Neural progenitor cell (in vitro differentiated cells): ENCODE results near the gene ZC3H13. TPM values are rescaled to one million over a fixed set of nuclear protein-coding genes. Genes with fewer than 3 reads are reported as not detected.

Experiments used
- DNase-seq: peaks from one replicate; pipeline ENCODE4 v3.0.0-alpha.2; 2016; ENCODE audit warnings: low spot score
- H2AFZ ChIP-seq: fragments of 200-600 bp; sonication (generic); replicated peaks from 2 replicates; pipeline ENCODE4 v1.6.1; 2016; ENCODE audit warnings: antibody characterized with exemption
- H3F3A ChIP-seq: fragments of 200-600 bp; sonication (generic); 2 replicates; pipeline ENCODE4 v1.6.1; 2016; ENCODE audit warnings: antibody characterized with exemption, low read depth
- H3K27ac ChIP-seq: fragments of 200-600 bp; sonication (generic); 2 replicates; pipeline ENCODE4 v1.5.1; 2016; ENCODE audit warnings: mild to moderate bottlenecking
- H3K27me3 ChIP-seq: fragments of 200-600 bp; sonication (generic); 2 replicates; pipeline ENCODE4 v1.6.1; 2016; ENCODE audit warnings: mild to moderate bottlenecking, moderate library complexity
- H3K36me3 ChIP-seq: fragments of 200-600 bp; sonication (generic); 2 replicates; pipeline ENCODE4 v1.5.1; 2016
- H3K4me1 ChIP-seq: fragments of 200-600 bp; sonication (generic); 2 replicates; pipeline ENCODE4 v1.6.1; 2016; ENCODE audit warnings: mixed run types
- H3K4me2 ChIP-seq: fragments of 200-600 bp; sonication (generic); 2 replicates; pipeline ENCODE4 v1.6.1; 2016
- H3K4me3 ChIP-seq: fragments of 200-600 bp; sonication (generic); 2 replicates; pipeline ENCODE4 v1.5.1; 2016
- H3K79me2 ChIP-seq: fragments of 200-600 bp; sonication (generic); 2 replicates; pipeline ENCODE4 v1.6.1; 2016; ENCODE audit warnings: low read depth
- H3K9ac ChIP-seq: fragments of 200-600 bp; sonication (generic); 2 replicates; pipeline ENCODE4 v1.6.1; 2016
- H3K9me3 ChIP-seq: fragments of 200-600 bp; sonication (generic); 2 replicates; pipeline ENCODE4 v1.5.1; 2016; ENCODE audit warnings: low read depth
- H4K20me1 ChIP-seq: fragments of 200-600 bp; sonication (generic); 2 replicates; pipeline ENCODE4 v1.6.1; 2016; ENCODE audit warnings: low read depth
- H3K27ac Mint-ChIP-seq: 3 replicates; pipeline ENCODE4 v1.8.0; 2021; ENCODE audit warnings: mixed read lengths
- H3K27me3 Mint-ChIP-seq: 2 replicates; pipeline ENCODE4 v1.8.0; 2022; ENCODE audit warnings: low read depth, mild to moderate bottlenecking, inconsistent platforms, moderate library complexity, mixed read lengths; ENCODE audit not compliant: insufficient read depth
- H3K36me3 Mint-ChIP-seq: 3 replicates; pipeline ENCODE4 v1.8.0; 2021; ENCODE audit warnings: mixed read lengths
- H3K4me1 Mint-ChIP-seq: 3 replicates; pipeline ENCODE4 v1.8.0; 2021; ENCODE audit warnings: mixed read lengths
- H3K4me3 Mint-ChIP-seq: 3 replicates; pipeline ENCODE4 v1.8.0; 2021; ENCODE audit warnings: mild to moderate bottlenecking, moderate library complexity, mixed read lengths
- H3K9me3 Mint-ChIP-seq: 3 replicates; pipeline ENCODE4 v1.8.0; 2020; ENCODE audit warnings: mixed read lengths
- EZH2 ChIP-seq: fragments of 200-600 bp; sonication (generic); IDR thresholded peaks from 2 replicates; pipeline ENCODE4 v1.6.1; 2017; ENCODE audit warnings: antibody characterized with exemption, mild to moderate bottlenecking, moderate library complexity
- EZH2phosphoT487 ChIP-seq: fragments of 200-600 bp; sonication (generic); IDR thresholded peaks from 2 replicates; pipeline ENCODE4 v1.6.1; 2017; ENCODE audit warnings: antibody characterized with exemption
- total RNA-seq: library from RNA; depleted of rRNA; stranded (reverse); fragments of >200 nt; gene quantifications from 2 replicates; pipeline ENCODE4 v1.2.3, GENCODE V29; 2015; ENCODE audit warnings: low replicate concordance
- TF ChIP-seq, protein P1 (sequence below): fragments of 200-600 bp; sonication (generic); IDR thresholded peaks from 2 replicates; pipeline ENCODE4 v1.5.1; 2017; ENCODE audit warnings: antibody characterized with exemption, mild to moderate bottlenecking

The ZC3H13 gene
- total RNA-seq, 1 donor from 2014 or later, result 41.4 TPM

DNA sequence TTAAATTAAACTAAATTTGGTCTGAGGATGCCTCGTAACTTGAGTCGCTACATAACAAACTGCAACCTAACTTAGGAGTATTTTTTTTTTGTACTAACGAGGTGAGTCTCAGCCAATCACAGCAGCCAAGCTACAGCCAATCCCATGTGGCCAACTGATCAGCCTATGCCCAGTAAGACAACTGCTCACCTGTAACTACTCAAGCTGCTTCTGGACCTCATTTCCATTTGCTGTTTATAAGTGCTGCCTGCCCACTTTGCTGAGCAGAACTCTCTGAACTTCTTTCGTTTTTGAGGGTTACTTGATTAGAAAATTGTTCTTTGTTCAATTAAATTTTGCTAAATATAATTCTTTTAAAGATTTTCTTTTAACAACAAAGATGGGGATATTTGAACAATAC is 48.5 kb upstream of the ZC3H13 start:
- Histone ChIP-seq H3K9ac (no peak overlapping the region), H3K4me1 (no peaks in the 10 kb centered on the region), H4K20me1 (no peaks in the 10 kb centered on the region), H3K9me3 (no peaks in the 10 kb centered on the region), H3K27ac (no peak overlapping the region), H3F3A (no peaks in the 10 kb centered on the region), H3K79me2 (no peaks in the 10 kb centered on the region), H2AFZ (no peak overlapping the region), H3K27me3 (no peaks in the 10 kb centered on the region), H3K36me3 (no peaks in the 10 kb centered on the region), H3K4me2 (no peak overlapping the region), H3K4me3 (no peak overlapping the region)
- TF ChIP-seq, protein P1, sequence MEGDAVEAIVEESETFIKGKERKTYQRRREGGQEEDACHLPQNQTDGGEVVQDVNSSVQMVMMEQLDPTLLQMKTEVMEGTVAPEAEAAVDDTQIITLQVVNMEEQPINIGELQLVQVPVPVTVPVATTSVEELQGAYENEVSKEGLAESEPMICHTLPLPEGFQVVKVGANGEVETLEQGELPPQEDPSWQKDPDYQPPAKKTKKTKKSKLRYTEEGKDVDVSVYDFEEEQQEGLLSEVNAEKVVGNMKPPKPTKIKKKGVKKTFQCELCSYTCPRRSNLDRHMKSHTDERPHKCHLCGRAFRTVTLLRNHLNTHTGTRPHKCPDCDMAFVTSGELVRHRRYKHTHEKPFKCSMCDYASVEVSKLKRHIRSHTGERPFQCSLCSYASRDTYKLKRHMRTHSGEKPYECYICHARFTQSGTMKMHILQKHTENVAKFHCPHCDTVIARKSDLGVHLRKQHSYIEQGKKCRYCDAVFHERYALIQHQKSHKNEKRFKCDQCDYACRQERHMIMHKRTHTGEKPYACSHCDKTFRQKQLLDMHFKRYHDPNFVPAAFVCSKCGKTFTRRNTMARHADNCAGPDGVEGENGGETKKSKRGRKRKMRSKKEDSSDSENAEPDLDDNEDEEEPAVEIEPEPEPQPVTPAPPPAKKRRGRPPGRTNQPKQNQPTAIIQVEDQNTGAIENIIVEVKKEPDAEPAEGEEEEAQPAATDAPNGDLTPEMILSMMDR, result no peak
- TF ChIP-seq EZH2 (no peak), EZH2phosphoT487 (no peak)
- Mint-ChIP-seq H3K27me3 (no peaks in the 10 kb centered on the region), H3K9me3 (no peaks in the 10 kb centered on the region), H3K36me3 (no peaks in the 10 kb centered on the region), H3K4me3 (no peak overlapping the region), H3K4me1 (peaks cover 10% of the 10 kb centered on the region), H3K27ac (no peak overlapping the region)
- no peak for DNase-seq

DNA sequence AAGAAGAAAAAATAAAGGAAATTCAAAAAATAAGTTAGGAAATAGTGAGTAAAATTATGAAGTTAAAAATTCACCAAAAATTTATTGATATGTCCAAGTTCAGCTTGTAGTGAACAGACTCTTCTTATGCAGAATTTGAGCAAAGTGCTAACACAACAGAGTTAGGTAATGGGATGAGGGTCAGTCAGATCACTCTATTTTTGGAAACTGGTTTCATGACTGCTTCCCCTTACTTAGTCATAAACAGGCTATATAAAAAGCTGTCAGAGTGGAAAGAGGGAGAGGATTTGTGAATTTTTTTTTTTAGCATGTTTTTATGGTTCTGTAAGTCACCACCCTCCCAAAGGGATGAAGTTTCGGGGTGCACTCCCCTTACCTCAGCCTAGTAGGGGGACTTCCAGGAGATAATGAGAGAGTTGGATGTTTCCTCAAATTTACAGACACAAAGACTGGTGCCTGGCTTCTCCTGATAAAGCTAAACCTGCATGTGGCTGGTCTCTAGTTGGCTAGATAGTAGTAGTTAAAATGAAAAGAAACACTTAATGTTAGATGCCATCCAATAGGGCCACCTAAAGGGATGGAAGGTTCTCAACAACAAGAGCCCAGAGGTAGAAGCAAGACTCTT is 47.8 kb upstream of the ZC3H13 start:
- no peaks in the 10 kb centered on the region for H3K36me3 Mint-ChIP-seq

DNA sequence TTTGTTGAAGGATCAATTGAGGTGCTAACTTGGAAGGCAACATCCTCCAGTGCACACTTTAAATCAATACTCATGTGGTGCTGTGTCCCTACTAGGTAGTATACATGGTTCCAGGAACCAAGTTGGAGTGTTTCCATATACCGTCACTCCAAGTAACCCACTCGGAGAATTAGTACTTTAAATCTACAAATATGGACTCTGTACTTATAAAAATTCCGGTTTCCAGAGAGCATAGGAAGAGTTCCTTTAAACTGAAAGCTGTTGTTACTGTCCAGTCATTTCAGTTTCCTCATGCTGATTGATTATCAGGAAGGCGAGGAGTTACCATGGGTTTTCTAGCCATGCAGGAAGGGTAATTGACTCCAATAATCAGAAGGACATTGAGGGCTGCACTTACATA is 45.1 kb upstream of the ZC3H13 start:
- Histone ChIP-seq H3K4me1 (no peaks in the 10 kb centered on the region), H3K79me2 (no peaks in the 10 kb centered on the region), H3K27me3 (no peaks in the 10 kb centered on the region), H3K4me2 (no peak overlapping the region), H3K9me3 (no peaks in the 10 kb centered on the region), H3F3A (no peaks in the 10 kb centered on the region), H3K36me3 (no peaks in the 10 kb centered on the region), H2AFZ (no peak overlapping the region), H3K4me3 (no peak overlapping the region), H3K27ac (no peak overlapping the region), H3K9ac (no peak overlapping the region), H4K20me1 (no peaks in the 10 kb centered on the region)
- no peak for DNase-seq
- Mint-ChIP-seq H3K4me3 (no peak overlapping the region), H3K27ac (no peak overlapping the region), H3K27me3 (no peaks in the 10 kb centered on the region), H3K9me3 (no peaks in the 10 kb centered on the region), H3K4me1 (peaks cover 10% of the 10 kb centered on the region), H3K36me3 (no peaks in the 10 kb centered on the region)
- TF ChIP-seq EZH2 (no peak), EZH2phosphoT487 (no peak)
- TF ChIP-seq, protein P1, result no peak

More for the DNA sequence above, 47.8 kb upstream of the ZC3H13 start:
- Histone ChIP-seq H3K79me2 (no peaks in the 10 kb centered on the region), H3K27me3 (no peaks in the 10 kb centered on the region), H3K9ac (no peak overlapping the region), H3F3A (no peaks in the 10 kb centered on the region), H4K20me1 (no peaks in the 10 kb centered on the region), H2AFZ (no peak overlapping the region), H3K4me3 (no peak overlapping the region), H3K9me3 (no peaks in the 10 kb centered on the region), H3K4me1 (no peaks in the 10 kb centered on the region), H3K36me3 (no peaks in the 10 kb centered on the region), H3K4me2 (no peak overlapping the region), H3K27ac (no peak overlapping the region)
- H3K4me1 Mint-ChIP-seq, result peaks cover 10% of the 10 kb centered on the region
- DNase-seq, result no peak
- no peaks in the 10 kb centered on the region for H3K27me3 Mint-ChIP-seq
- no peak overlapping the region for H3K4me3 Mint-ChIP-seq
- no peaks in the 10 kb centered on the region for H3K9me3 Mint-ChIP-seq
- TF ChIP-seq EZH2phosphoT487 (no peak), EZH2 (no peak)
- TF ChIP-seq, protein P1, result no peak
- H3K27ac Mint-ChIP-seq, result no peak overlapping the region
